Measurements from ENCODE around the gene CCDC121. TPM values are rescaled to one million over a fixed set of nuclear protein-coding genes. Genes with fewer than 3 reads are reported as not detected.

Gene CCDC121
- under 1 TPM; 0.34 to 0.36 TPM for total RNA-seq

GRCh38 chr2:27628767-27629709, at the start of gene CCDC121, which contains the start of gene GPN1:
Gene CCDC121, minus strand, starts transcription at chr2:27629012. Its CDS starts 1,213 bp downstream, at chr2:27627799.
Gene GPN1, plus strand, starts transcription at chr2:27629050. Its CDS starts 9 bp downstream, at chr2:27629059.
- Mint-ChIP-seq H3K9me3 (no peaks in the 10 kb centered on the region), H3K36me3 (peaks cover 31% of the 10 kb centered on the region), H3K4me3 (no peak within 1 kb of the TSS), H3K27ac (no peak within 1 kb of the TSS), H3K4me1 (ENCODE audit: low read depth) (peaks cover 35% of the 10 kb centered on the region), H3K27me3 (no peaks in the 10 kb centered on the region)
- DNase-seq, result peak; percentile 98
- intact Hi-C loops (cut with micrococcal nuclease), result loop anchor here (1.0 to 2.0 kb wide), 7 partner anchors 9 to 258 kb away; partner anchors contain the start of genes EIF2B4, IFT172, NRBP1 and SLC4A1AP
- POLR2A ChIA-PET, result interaction anchor here (0.5 to 4.1 kb wide), 10 partner anchors 9 to 220 kb away, joined by 3 to 38 read pairs (median 4); partner anchors contain the start of genes PPM1G, SLC4A1AP and SUPT7L
- CTCF ChIA-PET, result interaction anchor here (1.3 to 2.8 kb wide), 3 partner anchors 10 to 54 kb away, joined by 3 to 31 read pairs (median 5); partner anchors contain the start of genes SLC4A1AP and SUPT7L

GRCh38 chr2:27672723-27673486, 44.1 kb upstream of the CCDC121 start:
- Mint-ChIP-seq H3K36me3 (peaks cover 33% of the 10 kb centered on the region), H3K9me3 (no peaks in the 10 kb centered on the region), H3K27ac (no peak overlapping the region), H3K4me3 (no peak overlapping the region), H3K4me1 (ENCODE audit: low read depth) (peaks cover 11% of the 10 kb centered on the region), H3K27me3 (no peaks in the 10 kb centered on the region)
- ChIA-PET POLR2A (no interaction called here), CTCF (interaction anchor here (2.7 kb wide), 1 partner anchor 11 kb away, joined by 24 read pairs; no protein-coding TSS in a partner anchor)
- intact Hi-C loops (cut with micrococcal nuclease), result no loop called here
- DNase-seq, result no peak

- peak overlapping the region; percentile 33 for H3K27ac Mint-ChIP-seq
- H3K4me1 Mint-ChIP-seq (ENCODE audit: low read depth), result peaks cover 18% of the 10 kb centered on the region
- no peak for DNase-seq
- peaks cover 40% of the 10 kb centered on the region for H3K36me3 Mint-ChIP-seq
- H3K27me3 Mint-ChIP-seq, result no peaks in the 10 kb centered on the region
- no peaks in the 10 kb centered on the region for H3K9me3 Mint-ChIP-seq
- H3K4me3 Mint-ChIP-seq, result no peak overlapping the region
- ChIA-PET CTCF (interaction anchor here (1.0 to 2.7 kb wide), 2 partner anchors 10 to 12 kb away, joined by 3 to 24 read pairs; no protein-coding TSS in a partner anchor), POLR2A (no interaction called here)
- intact Hi-C loops (cut with micrococcal nuclease), result no loop called here
These were observed 42.4 kb upstream of the CCDC121 start for GRCh38 chr2:27671235-27671634.

GRCh38 chr2:27667446-27667845, 38.6 kb upstream of the CCDC121 start:
- ChIA-PET POLR2A (no interaction called here), CTCF (interaction anchor here (1.9 to 4.6 kb wide), 2 partner anchors 15 to 16 kb away, joined by 10 to 45 read pairs; no protein-coding TSS in a partner anchor)
- no peak overlapping the region for H3K27ac Mint-ChIP-seq
- H3K36me3 Mint-ChIP-seq, result peaks cover 25% of the 10 kb centered on the region
- intact Hi-C loops (cut with micrococcal nuclease), result loop anchor here (10.0 kb wide), 1 partner anchor 83 kb away; the partner anchor contains the start of gene ZNF512
- peaks cover 39% of the 10 kb centered on the region for H3K4me1 Mint-ChIP-seq (ENCODE audit: low read depth)
- no peaks in the 10 kb centered on the region for H3K27me3 Mint-ChIP-seq
- H3K4me3 Mint-ChIP-seq, result no peak overlapping the region
- H3K9me3 Mint-ChIP-seq, result no peaks in the 10 kb centered on the region
- DNase-seq, result no peak

- POLR2A ChIA-PET, result interaction anchor here (0.6 to 3.5 kb wide), 3 partner anchors 10 to 36 kb away, joined by 4 to 21 read pairs (median 6); partner anchors contain the start of genes CCDC121 and GPN1
- DNase-seq, result no peak
- Mint-ChIP-seq H3K9me3 (no peaks in the 10 kb centered on the region), H3K27me3 (no peaks in the 10 kb centered on the region), H3K36me3 (peaks cover 32% of the 10 kb centered on the region), H3K4me3 (peak overlapping the region; percentile 99), H3K4me1 (ENCODE audit: low read depth) (peaks cover 46% of the 10 kb centered on the region), H3K27ac (peak overlapping the region; percentile 100)
- CTCF ChIA-PET, result interaction anchor here (1.5 to 4.6 kb wide), 2 partner anchors 18 to 36 kb away, joined by 3 to 45 read pairs; partner anchors contain the start of genes CCDC121 and GPN1
- intact Hi-C loops (cut with micrococcal nuclease), result loop anchor here (10.0 kb wide), 1 partner anchor 80 kb away; the partner anchor contains the start of gene ZNF512
These were observed 36.0 kb upstream of the CCDC121 start for GRCh38 chr2:27664622-27665363.

- Mint-ChIP-seq H3K27ac (peak overlapping the region; percentile 100), H3K36me3 (peaks cover 36% of the 10 kb centered on the region), H3K4me1 (ENCODE audit: low read depth) (peaks cover 50% of the 10 kb centered on the region), H3K4me3 (peak overlapping the region; percentile 99), H3K27me3 (no peaks in the 10 kb centered on the region), H3K9me3 (no peaks in the 10 kb centered on the region)
- ChIA-PET CTCF (interaction anchor here (1.5 to 4.6 kb wide), 2 partner anchors 18 to 35 kb away, joined by 3 to 45 read pairs; partner anchors contain the start of genes CCDC121 and GPN1), POLR2A (interaction anchor here (0.6 to 3.5 kb wide), 4 partner anchors 17 to 255 kb away, joined by 3 to 21 read pairs (median 5); partner anchors contain the start of genes CCDC121, GPN1 and PPM1G)
- DNase-seq, result no peak
- intact Hi-C loops (cut with micrococcal nuclease), result loop anchor here (10.0 kb wide), 1 partner anchor 79 kb away; the partner anchor contains the start of gene ZNF512
These were observed 35.4 kb upstream of the CCDC121 start for GRCh38 chr2:27664154-27664574.

- H3K27ac Mint-ChIP-seq, result peak within 1 kb of the TSS; percentile 100
These were observed 34.7 kb upstream of the CCDC121 start, which contains the start of the genes SLC4A1AP and SUPT7L for GRCh38 chr2:27663285-27664153. Gene SLC4A1AP, plus strand, starts transcription at chr2:27663889. Its CDS starts 26 bp downstream, at chr2:27663915. Gene SUPT7L, minus strand, starts transcription at chr2:27663614. Its CDS starts 1,422 bp downstream, at chr2:27662192.

GRCh38 chr2:27661371-27661770, 32.6 kb upstream of the CCDC121 start:
- peak overlapping the region; percentile 99 for H3K4me3 Mint-ChIP-seq
- no peaks in the 10 kb centered on the region for H3K27me3 Mint-ChIP-seq
- POLR2A ChIA-PET, result no interaction called here
- peaks cover 44% of the 10 kb centered on the region for H3K4me1 Mint-ChIP-seq (ENCODE audit: low read depth)
- H3K36me3 Mint-ChIP-seq, result peaks cover 33% of the 10 kb centered on the region
- intact Hi-C loops (cut with micrococcal nuclease), result loop anchor here (10.0 kb wide), 1 partner anchor 77 kb away; the partner anchor contains the start of gene ZNF512
- no peak for DNase-seq
- H3K9me3 Mint-ChIP-seq, result no peaks in the 10 kb centered on the region
- CTCF ChIA-PET, result no interaction called here
- no peak overlapping the region for H3K27ac Mint-ChIP-seq

More at GRCh38 chr2:27663285-27664153, 34.7 kb upstream of the CCDC121 start, which contains the start of the genes SLC4A1AP and SUPT7L:
- peak; percentile 81 for DNase-seq
- intact Hi-C loops (cut with micrococcal nuclease), result loop anchor here (1.0 to 10.0 kb wide), 3 partner anchors 19 to 79 kb away; partner anchors contain the start of genes CCDC121, GPN1 and ZNF512
- Mint-ChIP-seq H3K9me3 (no peaks in the 10 kb centered on the region), H3K27me3 (no peaks in the 10 kb centered on the region), H3K4me1 (ENCODE audit: low read depth) (peaks cover 50% of the 10 kb centered on the region), H3K4me3 (peak within 1 kb of the TSS; percentile 99), H3K36me3 (peaks cover 36% of the 10 kb centered on the region)
- POLR2A ChIA-PET, result interaction anchor here (0.6 to 3.5 kb wide), 8 partner anchors 8 to 294 kb away, joined by 3 to 21 read pairs (median 4); partner anchors contain the start of genes CCDC121, GPN1 and PPM1G
- CTCF ChIA-PET, result interaction anchor here (0.9 to 4.6 kb wide), 3 partner anchors 9 to 35 kb away, joined by 3 to 45 read pairs (median 3); partner anchors contain the start of genes CCDC121 and GPN1

- intact Hi-C loops (cut with micrococcal nuclease), result no loop called here
- H3K4me3 Mint-ChIP-seq, result no peak overlapping the region
- no peaks in the 10 kb centered on the region for H3K27me3 Mint-ChIP-seq
- H3K36me3 Mint-ChIP-seq, result peaks cover 56% of the 10 kb centered on the region
- H3K27ac Mint-ChIP-seq, result peak overlapping the region; percentile 38
- CTCF ChIA-PET, result interaction anchor here (1.2 kb wide), 1 partner anchor 8 kb away, joined by 3 read pairs; the partner anchor contains the start of genes SLC4A1AP and SUPT7L
- H3K9me3 Mint-ChIP-seq, result no peaks in the 10 kb centered on the region
- H3K4me1 Mint-ChIP-seq (ENCODE audit: low read depth), result peaks cover 35% of the 10 kb centered on the region
- no peak for DNase-seq
- POLR2A ChIA-PET, result interaction anchor here (0.5 to 0.9 kb wide), 2 partner anchors 8 to 10 kb away, joined by 3 to 4 read pairs; partner anchors contain the start of genes SLC4A1AP and SUPT7L
These were observed 26.5 kb upstream of the CCDC121 start for GRCh38 chr2:27655155-27655951.
